Keratinocyte (primary cell): ENCODE data around the gene NET1. TPM values are rescaled to one million over a fixed set of nuclear protein-coding genes. Genes with fewer than 3 reads are reported as not detected.

ENCODE experiments used
- DNase-seq: peaks from one replicate; pipeline ENCODE4 v3.0.0-alpha.2; 2011; ENCODE audit warnings: low read depth, missing footprints, low spot score
- FAIRE-seq: peaks from 2 replicates; lab custom pipeline; 2011; peaks lifted over from hg19 to GRCh38; lab: Jason Lieb, UNC
- H2AFZ ChIP-seq: 2 replicates; pipeline ENCODE4 v1.6.0; 2012; ENCODE audit warnings: low read length, control low read depth, inconsistent platforms; ENCODE audit not compliant: control insufficient read depth
- H3K27ac ChIP-seq: 2 replicates; pipeline ENCODE4 v1.5.1; 2011; ENCODE audit warnings: low read length; ENCODE audit not compliant: control insufficient read depth, insufficient read depth
- H3K27me3 ChIP-seq: 3 replicates; pipeline ENCODE4 v1.6.0; 2011; ENCODE audit warnings: low read length; ENCODE audit not compliant: control insufficient read depth, insufficient read depth; ENCODE audit errors: extremely low read depth
- H3K36me3 ChIP-seq, 2 experiments: 2 replicates in 1 of 2; 3 replicates in 1 of 2; pipeline ENCODE4 v1.5.1; 2011; ENCODE audit warnings: low read length in 2 of 2, mild to moderate bottlenecking in 1 of 2; ENCODE audit not compliant: control insufficient read depth in 2 of 2, insufficient read depth in 2 of 2; ENCODE audit errors: extremely low read depth in 1 of 2
- H3K4me1 ChIP-seq: 3 replicates; pipeline ENCODE4 v1.5.1; 2011; ENCODE audit warnings: low read length; ENCODE audit not compliant: control insufficient read depth, insufficient read depth; ENCODE audit errors: extremely low read depth
- H3K4me2 ChIP-seq: 3 replicates; pipeline ENCODE4 v1.6.0; 2011; ENCODE audit warnings: low read depth, low read length; ENCODE audit not compliant: control insufficient read depth, insufficient read depth; ENCODE audit errors: extremely low read depth
- H3K4me3 ChIP-seq, 3 experiments: fragments of 200-600 bp in 1 of 3; sonication (generic) in 1 of 3; 2 replicates in 2 of 3; 3 replicates in 1 of 3; pipeline ENCODE4 v1.5.1; 2011 to 2016; ENCODE audit warnings: low read length in 3 of 3, mild to moderate bottlenecking in 3 of 3, control low read depth in 2 of 3, inconsistent platforms in 1 of 3, low read depth in 1 of 3, mixed read lengths in 1 of 3, mixed run types in 1 of 3, moderate library complexity in 1 of 3; ENCODE audit not compliant: control insufficient read depth in 2 of 3, insufficient read depth in 2 of 3; ENCODE audit errors: extremely low read depth in 1 of 3
- H3K79me2 ChIP-seq: 2 replicates; pipeline ENCODE4 v1.6.0; 2012; ENCODE audit warnings: low read length; ENCODE audit not compliant: control insufficient read depth, insufficient read depth
- H3K9ac ChIP-seq: 3 replicates; pipeline ENCODE4 v1.6.0; 2011; ENCODE audit warnings: low read length; ENCODE audit not compliant: control insufficient read depth, insufficient read depth; ENCODE audit errors: extremely low read depth
- H3K9me1 ChIP-seq: 3 replicates; pipeline ENCODE4 v1.6.0; 2011; ENCODE audit warnings: low read length; ENCODE audit not compliant: control insufficient read depth, insufficient read depth; ENCODE audit errors: extremely low read depth
- H3K9me3 ChIP-seq: 2 replicates; pipeline ENCODE4 v1.5.1; 2012; ENCODE audit warnings: low read depth, low read length; ENCODE audit not compliant: control insufficient read depth
- H4K20me1 ChIP-seq: 3 replicates; pipeline ENCODE4 v1.6.0; 2011; ENCODE audit warnings: low read length; ENCODE audit not compliant: control insufficient read depth, insufficient read depth; ENCODE audit errors: extremely low read depth
- EZH2 ChIP-seq: IDR thresholded peaks from one replicate; pipeline ENCODE4 v1.6.1; 2012; ENCODE audit warnings: inconsistent platforms, mild to moderate bottlenecking, low read length, moderate library complexity
- dilution Hi-C: fragments of 300-500 bp; cut with MboI; formaldehyde crosslinking; loops from one replicate; pipeline ENCODE4 v1.7.0; 2020; ENCODE audit warnings: low sequenced_read_pairs; ENCODE audit not compliant: extremely low pct_ligation_motif_present
- polyA plus RNA-seq, 5 experiments: library from polyadenylated mRNA; depleted of rRNA in 3 of 5; stranded (reverse) in 3 of 5; stranded (forward) in 1 of 5; unstranded in 1 of 5; fragments of >200 nt; gene quantifications; 1 replicate in 1 of 5; 2 replicates in 3 of 5; 3 replicates in 1 of 5; pipeline versions ENCODE4 v1.2.1 to v1.2.3, GENCODE V29; 2011 to 2012; ENCODE audit warnings: missing spikeins in 2 of 5, low read depth in 1 of 5, low replicate concordance in 1 of 5
- TF ChIP-seq, protein P1 (sequence below), 3 experiments: IDR thresholded peaks in 1 of 3; conservative IDR thresholded peaks in 1 of 3; optimal IDR thresholded peaks in 1 of 3; 2 replicates in 2 of 3; 3 replicates in 1 of 3; pipeline versions ENCODE3 to v1.5.1; 2011; ENCODE audit warnings: low read length in 3 of 3, mild to moderate bottlenecking in 3 of 3, moderate library complexity in 2 of 3, control low read depth in 1 of 3, inconsistent platforms in 1 of 3; ENCODE audit not compliant: insufficient read depth in 2 of 3; ENCODE audit errors: extremely low read depth in 1 of 3

Gene NET1
- polyA plus RNA-seq, 1 donor (not counting 4 experiments of a cell fraction or from before 2014, with no cell fraction given) = 214 TPM

DNA sequence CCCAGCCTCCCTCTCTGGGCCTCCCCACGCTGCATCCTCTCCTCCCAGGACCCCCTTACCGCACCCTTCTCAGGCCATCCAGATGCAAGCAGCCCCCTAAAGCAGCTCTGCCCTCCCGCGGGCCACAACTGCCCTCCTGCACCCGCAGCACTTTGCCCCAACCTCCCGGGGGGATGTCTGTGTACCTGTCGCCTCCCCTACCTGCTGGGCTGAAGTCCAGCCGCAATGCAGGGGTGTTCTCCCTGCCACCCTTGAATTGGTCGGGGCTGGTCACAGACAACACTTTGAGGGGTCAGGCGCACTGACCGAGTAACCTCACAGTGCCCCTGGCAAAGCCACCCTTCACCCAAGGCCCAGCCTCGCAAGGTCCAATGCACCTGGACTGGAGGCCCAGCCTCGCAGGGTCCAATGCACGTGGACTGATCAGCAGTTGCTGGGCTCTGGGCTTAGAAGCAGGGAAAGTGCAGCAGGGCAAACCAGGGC lies 95.3 kb downstream of the NET1 start:
- Histone ChIP-seq H3K79me2 (no peaks in the 10 kb centered on the region), H3K4me2 (no peak overlapping the region), H2AFZ (no peak overlapping the region), H3K4me3 (no peak overlapping the region), H4K20me1 (no peaks in the 10 kb centered on the region), H3K9me3 (no peaks in the 10 kb centered on the region), H3K36me3 (no peaks in the 10 kb centered on the region), H3K27me3 (no peaks in the 10 kb centered on the region), H3K27ac (no peak overlapping the region), H3K9ac (no peak overlapping the region), H3K4me1 (peaks cover 35% of the 10 kb centered on the region), H3K9me1 (no peaks in the 10 kb centered on the region)
- DNase-seq (no peak), FAIRE-seq (no peak)
- TF ChIP-seq EZH2 = no peak
- TF ChIP-seq, protein P1, sequence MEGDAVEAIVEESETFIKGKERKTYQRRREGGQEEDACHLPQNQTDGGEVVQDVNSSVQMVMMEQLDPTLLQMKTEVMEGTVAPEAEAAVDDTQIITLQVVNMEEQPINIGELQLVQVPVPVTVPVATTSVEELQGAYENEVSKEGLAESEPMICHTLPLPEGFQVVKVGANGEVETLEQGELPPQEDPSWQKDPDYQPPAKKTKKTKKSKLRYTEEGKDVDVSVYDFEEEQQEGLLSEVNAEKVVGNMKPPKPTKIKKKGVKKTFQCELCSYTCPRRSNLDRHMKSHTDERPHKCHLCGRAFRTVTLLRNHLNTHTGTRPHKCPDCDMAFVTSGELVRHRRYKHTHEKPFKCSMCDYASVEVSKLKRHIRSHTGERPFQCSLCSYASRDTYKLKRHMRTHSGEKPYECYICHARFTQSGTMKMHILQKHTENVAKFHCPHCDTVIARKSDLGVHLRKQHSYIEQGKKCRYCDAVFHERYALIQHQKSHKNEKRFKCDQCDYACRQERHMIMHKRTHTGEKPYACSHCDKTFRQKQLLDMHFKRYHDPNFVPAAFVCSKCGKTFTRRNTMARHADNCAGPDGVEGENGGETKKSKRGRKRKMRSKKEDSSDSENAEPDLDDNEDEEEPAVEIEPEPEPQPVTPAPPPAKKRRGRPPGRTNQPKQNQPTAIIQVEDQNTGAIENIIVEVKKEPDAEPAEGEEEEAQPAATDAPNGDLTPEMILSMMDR (optimal IDR thresholded peaks at IDR 0.05 in 1 of 3, IDR thresholded peaks at IDR 0.05 in 1 of 3, conservative IDR thresholded peaks at IDR 0.05 in 1 of 3; ENCODE audit: extremely low read depth in 1 of 3, insufficient read depth in 2 of 3, low read length in 3 of 3) = no peak
- dilution Hi-C loops = no loop called here

DNA sequence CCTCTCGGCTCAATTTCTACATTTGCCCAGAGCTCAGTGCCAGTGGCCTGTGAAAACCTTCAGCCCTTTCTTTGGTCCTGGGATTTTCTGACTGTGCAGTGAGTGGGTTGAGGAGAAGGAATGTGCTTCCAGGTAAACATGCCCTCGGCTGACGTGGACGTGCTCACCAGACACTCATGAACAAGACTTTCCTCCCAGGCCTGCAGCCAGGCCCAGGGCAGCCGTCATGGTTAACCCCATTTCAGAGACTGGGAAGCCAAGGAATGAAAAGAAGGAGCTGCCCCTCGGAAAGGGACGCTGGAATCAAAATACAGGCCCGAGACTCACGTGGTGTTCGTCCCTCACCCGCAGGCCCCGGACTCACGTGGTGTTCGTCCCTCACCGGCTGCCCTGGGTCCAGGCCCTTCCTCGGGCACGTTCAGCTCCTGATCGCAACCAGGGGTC lies 95.8 kb downstream of the NET1 start:
- Histone ChIP-seq H3K4me3 (no peak overlapping the region), H3K79me2 (no peaks in the 10 kb centered on the region), H3K9me3 (no peaks in the 10 kb centered on the region), H3K4me2 (no peak overlapping the region), H3K4me1 (peaks cover 36% of the 10 kb centered on the region), H2AFZ (no peak overlapping the region), H3K36me3 (no peaks in the 10 kb centered on the region), H3K9ac (no peak overlapping the region), H4K20me1 (no peaks in the 10 kb centered on the region), H3K9me1 (no peaks in the 10 kb centered on the region), H3K27ac (no peak overlapping the region), H3K27me3 (no peaks in the 10 kb centered on the region)
- TF ChIP-seq, protein P1 (optimal IDR thresholded peaks at IDR 0.05 in 1 of 3, IDR thresholded peaks at IDR 0.05 in 1 of 3, conservative IDR thresholded peaks at IDR 0.05 in 1 of 3; ENCODE audit: extremely low read depth in 1 of 3, insufficient read depth in 2 of 3, low read length in 3 of 3) = no peak
- no peak for TF ChIP-seq EZH2
- DNase-seq (no peak), FAIRE-seq (no peak)
- dilution Hi-C loops = no loop called here

Other genes starting within 250 kb of the NET1 start
- not detected in 3 replicates for gene AKR1C8, start 227.4 kb upstream of the NET1 start, polyA plus RNA-seq
- gene AKR1C4, start 215.7 kb upstream of the NET1 start, polyA plus RNA-seq = not detected in 3 replicates
- not detected in 3 replicates for gene UCN3, start 47.6 kb upstream of the NET1 start, polyA plus RNA-seq
- 1.5 to 2.6 TPM (median 2.6 TPM) in 3 replicates for gene TUBAL3, start 7.7 kb upstream of the NET1 start, polyA plus RNA-seq
- 5.7 to 11.4 TPM (median 7.3 TPM) in 3 replicates for gene CALML5, start 87.0 kb downstream of the NET1 start, polyA plus RNA-seq
- gene CALML3, start 112.4 kb downstream of the NET1 start, polyA plus RNA-seq = 7.6 to 20.2 TPM (median 14.1 TPM) in 3 replicates